SU-DHL-6 (cell line): ENCODE results near the gene CFAP107.

ENCODE experiments used
- EZH2phosphoT487 ChIP-seq: fragments of 200-600 bp; sonication (generic), shearing (Covaris generic); conservative IDR thresholded peaks from 2 replicates; pipeline ENCODE4 v1.6.1; 2018; ENCODE audit warnings: mild to moderate bottlenecking, antibody characterized with exemption, low read length, moderate library complexity, mixed read lengths
- TF ChIP-seq, protein P1 (sequence below): fragments of 200-600 bp; sonication (generic); IDR thresholded peaks from one replicate; pipeline ENCODE4 v1.5.1; 2017; ENCODE audit warnings: antibody characterized with exemption, mild to moderate bottlenecking, low read length, moderate library complexity; ENCODE audit not compliant: insufficient read depth, poor library complexity, severe bottlenecking

DNA sequence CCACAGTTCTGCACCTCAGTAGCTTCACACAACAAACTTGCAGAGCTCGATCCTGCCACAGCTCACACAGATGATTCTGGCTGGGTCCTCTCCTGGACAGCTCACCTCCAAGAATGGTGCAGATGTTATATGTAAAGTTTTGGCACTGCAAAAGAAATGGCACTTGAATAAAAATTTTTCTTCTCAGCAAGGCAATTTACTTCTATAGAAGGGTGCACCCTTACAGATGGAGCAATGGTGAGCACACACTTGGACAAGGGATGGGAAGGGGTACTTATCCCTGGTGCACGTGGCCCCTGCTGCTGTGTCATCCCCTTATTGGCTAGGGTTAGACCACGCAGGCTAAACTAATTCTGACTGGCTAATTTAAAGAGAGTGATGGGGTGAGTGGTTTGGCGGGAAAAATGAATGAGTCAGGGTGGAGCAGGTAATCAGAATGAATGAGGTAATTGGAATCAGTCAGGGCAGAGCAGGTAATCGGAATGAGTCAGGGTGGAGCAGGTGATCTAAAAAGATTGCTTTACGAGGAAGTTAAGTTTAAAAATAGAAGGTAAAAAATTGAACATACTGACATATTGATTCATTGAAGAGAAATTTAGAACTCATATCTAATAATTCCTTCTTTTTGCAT lies 42.1 kb upstream of the CFAP107 start:
- TF ChIP-seq, protein P1, sequence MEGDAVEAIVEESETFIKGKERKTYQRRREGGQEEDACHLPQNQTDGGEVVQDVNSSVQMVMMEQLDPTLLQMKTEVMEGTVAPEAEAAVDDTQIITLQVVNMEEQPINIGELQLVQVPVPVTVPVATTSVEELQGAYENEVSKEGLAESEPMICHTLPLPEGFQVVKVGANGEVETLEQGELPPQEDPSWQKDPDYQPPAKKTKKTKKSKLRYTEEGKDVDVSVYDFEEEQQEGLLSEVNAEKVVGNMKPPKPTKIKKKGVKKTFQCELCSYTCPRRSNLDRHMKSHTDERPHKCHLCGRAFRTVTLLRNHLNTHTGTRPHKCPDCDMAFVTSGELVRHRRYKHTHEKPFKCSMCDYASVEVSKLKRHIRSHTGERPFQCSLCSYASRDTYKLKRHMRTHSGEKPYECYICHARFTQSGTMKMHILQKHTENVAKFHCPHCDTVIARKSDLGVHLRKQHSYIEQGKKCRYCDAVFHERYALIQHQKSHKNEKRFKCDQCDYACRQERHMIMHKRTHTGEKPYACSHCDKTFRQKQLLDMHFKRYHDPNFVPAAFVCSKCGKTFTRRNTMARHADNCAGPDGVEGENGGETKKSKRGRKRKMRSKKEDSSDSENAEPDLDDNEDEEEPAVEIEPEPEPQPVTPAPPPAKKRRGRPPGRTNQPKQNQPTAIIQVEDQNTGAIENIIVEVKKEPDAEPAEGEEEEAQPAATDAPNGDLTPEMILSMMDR: no peak
- TF ChIP-seq EZH2phosphoT487: no peak
